Osteocyte (in vitro differentiated cells): ENCODE results near the gene ASB13. TPM values are rescaled to one million over a fixed set of nuclear protein-coding genes. Genes with fewer than 3 reads are reported as not detected.
A peak's percentile ranks its signal among the peaks of the same experiment; 100 is the strongest.

ENCODE experiments used
- DNase-seq: peaks from one replicate; pipeline ENCODE4 v3.0.0; 2021; ENCODE audit warnings: mixed read lengths; ENCODE audit not compliant: unreplicated experiment; ENCODE audit errors: extremely low spot score
- H3K27ac Mint-ChIP-seq: one replicate; pipeline ENCODE4 v1.8.0; 2021; ENCODE audit warnings: mild to moderate bottlenecking, mixed read lengths; ENCODE audit not compliant: unreplicated experiment
- H3K27me3 Mint-ChIP-seq: one replicate; pipeline ENCODE4 v1.8.0; 2021; ENCODE audit warnings: mixed read lengths; ENCODE audit not compliant: unreplicated experiment
- H3K36me3 Mint-ChIP-seq: one replicate; pipeline ENCODE4 v1.8.0; 2021; ENCODE audit warnings: mixed read lengths; ENCODE audit not compliant: unreplicated experiment
- H3K4me1 Mint-ChIP-seq: one replicate; pipeline ENCODE4 v1.8.0; 2021; ENCODE audit warnings: mixed read lengths; ENCODE audit not compliant: unreplicated experiment
- H3K4me3 Mint-ChIP-seq: one replicate; pipeline ENCODE4 v1.8.0; 2021; ENCODE audit warnings: mild to moderate bottlenecking, moderate library complexity, mixed read lengths; ENCODE audit not compliant: unreplicated experiment
- H3K9me3 Mint-ChIP-seq: one replicate; pipeline ENCODE4 v1.8.0; 2021; ENCODE audit warnings: mixed read lengths; ENCODE audit not compliant: unreplicated experiment
- total RNA-seq: library from RNA; stranded (reverse); gene quantifications from 2 replicates; pipeline ENCODE4 v1.2.1, GENCODE V29; 2021
- TF ChIP-seq, protein P1 (sequence below): fragments of 200-600 bp; sonication (generic); IDR thresholded peaks from 2 replicates; pipeline ENCODE4 v1.5.0; 2021; ENCODE audit warnings: antibody characterized with exemption, mild to moderate bottlenecking, moderate library complexity

ASB13 gene
- total RNA-seq, 1 donor from 2014 or later: 18.4 TPM

DNA sequence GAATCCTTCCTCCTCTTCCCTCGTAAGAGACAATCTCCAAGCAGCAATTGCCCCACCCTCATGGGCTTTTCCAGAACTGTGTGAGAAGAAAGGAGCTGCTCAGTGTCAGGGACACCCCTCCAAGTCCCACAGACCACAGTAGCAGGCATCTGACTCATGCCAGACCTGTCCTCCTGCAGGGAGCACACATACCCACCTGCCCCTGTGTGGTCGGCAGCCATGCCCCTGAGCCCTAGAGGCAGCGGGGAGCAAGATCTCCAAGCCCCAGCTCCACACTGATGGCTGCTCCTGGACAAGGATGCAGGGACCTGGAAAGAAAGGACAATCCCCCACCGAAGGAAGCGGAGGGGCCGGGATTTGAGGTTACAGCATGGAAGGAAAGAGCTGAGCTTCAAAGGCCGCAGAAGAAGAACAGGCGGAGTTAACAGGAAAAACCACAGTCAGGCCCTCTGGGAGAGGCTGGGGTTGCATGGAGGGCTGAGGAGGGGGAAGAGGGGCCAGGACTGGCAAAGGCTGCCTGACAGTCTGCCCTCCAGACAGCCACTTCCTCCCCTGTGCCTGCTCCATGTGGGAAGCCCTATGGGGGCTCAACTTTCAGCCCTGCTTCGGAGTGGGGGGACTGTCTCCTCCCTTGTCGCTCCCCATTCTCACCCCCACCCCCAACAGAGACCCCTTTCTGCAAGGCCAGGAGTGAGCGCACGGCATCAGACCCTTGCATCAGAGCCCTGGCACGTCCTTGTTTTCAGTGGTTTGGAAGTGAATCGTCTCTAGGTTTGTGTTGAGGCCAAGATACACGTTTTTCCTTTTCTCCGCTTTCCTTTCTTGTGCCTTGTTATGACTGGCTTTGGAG lies 46.8 kb downstream of the ASB13 start:
- Mint-ChIP-seq H3K27ac (no peak overlapping the region), H3K9me3 (no peaks in the 10 kb centered on the region)

DNA sequence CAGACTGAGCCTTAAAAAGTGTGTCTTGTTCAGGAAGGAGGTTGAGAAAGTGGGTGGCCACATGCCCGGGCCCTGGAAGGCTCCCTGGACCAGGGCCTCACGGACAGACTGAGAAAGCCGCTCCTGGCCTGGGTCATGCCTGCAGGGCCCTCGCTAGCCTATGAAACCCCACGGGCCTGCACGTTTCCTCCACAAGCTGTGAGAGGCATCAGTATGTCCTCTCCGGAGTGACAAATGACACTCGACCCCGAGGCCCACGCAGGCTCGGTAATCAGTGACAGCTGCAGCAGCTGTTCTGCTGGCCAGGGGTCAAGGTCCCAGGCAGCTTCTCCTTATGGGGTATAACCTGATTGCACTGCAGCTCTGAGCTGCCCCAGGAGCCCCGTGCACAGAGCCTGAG lies 47.6 kb downstream of the ASB13 start:
- no peaks in the 10 kb centered on the region for H3K36me3 Mint-ChIP-seq
- H3K4me3 Mint-ChIP-seq: no peak overlapping the region
- no peaks in the 10 kb centered on the region for H3K9me3 Mint-ChIP-seq
- DNase-seq: no peak
- H3K4me1 Mint-ChIP-seq: peaks cover 31% of the 10 kb centered on the region
- H3K27ac Mint-ChIP-seq: no peak overlapping the region
- TF ChIP-seq, protein P1, sequence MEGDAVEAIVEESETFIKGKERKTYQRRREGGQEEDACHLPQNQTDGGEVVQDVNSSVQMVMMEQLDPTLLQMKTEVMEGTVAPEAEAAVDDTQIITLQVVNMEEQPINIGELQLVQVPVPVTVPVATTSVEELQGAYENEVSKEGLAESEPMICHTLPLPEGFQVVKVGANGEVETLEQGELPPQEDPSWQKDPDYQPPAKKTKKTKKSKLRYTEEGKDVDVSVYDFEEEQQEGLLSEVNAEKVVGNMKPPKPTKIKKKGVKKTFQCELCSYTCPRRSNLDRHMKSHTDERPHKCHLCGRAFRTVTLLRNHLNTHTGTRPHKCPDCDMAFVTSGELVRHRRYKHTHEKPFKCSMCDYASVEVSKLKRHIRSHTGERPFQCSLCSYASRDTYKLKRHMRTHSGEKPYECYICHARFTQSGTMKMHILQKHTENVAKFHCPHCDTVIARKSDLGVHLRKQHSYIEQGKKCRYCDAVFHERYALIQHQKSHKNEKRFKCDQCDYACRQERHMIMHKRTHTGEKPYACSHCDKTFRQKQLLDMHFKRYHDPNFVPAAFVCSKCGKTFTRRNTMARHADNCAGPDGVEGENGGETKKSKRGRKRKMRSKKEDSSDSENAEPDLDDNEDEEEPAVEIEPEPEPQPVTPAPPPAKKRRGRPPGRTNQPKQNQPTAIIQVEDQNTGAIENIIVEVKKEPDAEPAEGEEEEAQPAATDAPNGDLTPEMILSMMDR: no peak
- no peaks in the 10 kb centered on the region for H3K27me3 Mint-ChIP-seq

More for the DNA sequence above, 46.8 kb downstream of the ASB13 start:
- TF ChIP-seq, protein P1: no peak
- Mint-ChIP-seq H3K4me3 (no peak overlapping the region), H3K4me1 (peaks cover 24% of the 10 kb centered on the region), H3K27me3 (no peaks in the 10 kb centered on the region), H3K36me3 (no peaks in the 10 kb centered on the region)
- DNase-seq: no peak

DNA sequence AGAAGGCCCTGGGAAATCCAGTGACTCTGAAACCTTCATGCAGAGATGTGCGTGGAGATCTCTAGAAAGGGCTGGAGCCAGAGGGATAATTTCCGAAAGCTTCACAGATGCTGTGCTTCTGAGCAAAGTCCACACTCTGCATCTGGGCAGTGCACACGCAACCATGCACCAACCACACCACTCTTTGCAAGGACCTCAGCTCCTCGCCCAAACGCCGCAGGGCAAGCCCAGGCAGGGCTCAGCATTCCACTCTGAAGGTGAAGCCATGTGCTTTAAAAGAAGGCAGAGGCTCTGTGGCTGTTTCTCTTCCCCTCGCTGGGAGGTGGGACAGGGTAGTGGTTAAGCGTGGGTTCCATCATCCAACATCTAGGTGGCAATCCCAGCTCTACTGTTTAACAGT lies 48.4 kb downstream of the ASB13 start:
- Mint-ChIP-seq H3K4me1 (peaks cover 33% of the 10 kb centered on the region), H3K9me3 (no peaks in the 10 kb centered on the region), H3K27ac (no peak overlapping the region), H3K27me3 (no peaks in the 10 kb centered on the region), H3K36me3 (no peaks in the 10 kb centered on the region), H3K4me3 (no peak overlapping the region)
- no peak for DNase-seq
- TF ChIP-seq, protein P1: no peak

DNA sequence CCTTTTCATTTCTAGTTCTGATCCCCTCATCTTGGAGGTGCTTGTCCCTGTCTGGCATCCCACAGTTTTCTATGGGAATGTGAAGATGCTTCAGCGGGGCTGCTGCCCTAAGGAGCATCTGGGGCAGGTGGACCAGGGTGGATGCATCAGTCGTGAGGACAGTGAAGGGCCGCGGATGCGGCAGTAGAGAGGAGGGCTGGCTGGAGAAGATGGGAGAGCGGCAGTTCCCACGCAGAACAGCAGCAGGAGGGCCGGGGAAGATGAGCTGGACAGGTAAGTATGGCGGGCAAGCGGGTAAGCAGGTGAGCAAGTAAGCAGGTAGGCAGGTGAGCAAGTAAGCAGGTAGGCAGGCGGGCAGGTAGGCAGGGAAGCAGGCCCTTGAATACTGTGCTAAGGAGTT lies 48.9 kb downstream of the ASB13 start:
- no peak for DNase-seq
- no peaks in the 10 kb centered on the region for H3K9me3 Mint-ChIP-seq
- H3K4me1 Mint-ChIP-seq: peaks cover 33% of the 10 kb centered on the region
- no peaks in the 10 kb centered on the region for H3K36me3 Mint-ChIP-seq
- H3K27me3 Mint-ChIP-seq: no peaks in the 10 kb centered on the region
- H3K4me3 Mint-ChIP-seq: no peak overlapping the region
- TF ChIP-seq, protein P1: no peak
- H3K27ac Mint-ChIP-seq: peak overlapping the region; percentile 12

DNA sequence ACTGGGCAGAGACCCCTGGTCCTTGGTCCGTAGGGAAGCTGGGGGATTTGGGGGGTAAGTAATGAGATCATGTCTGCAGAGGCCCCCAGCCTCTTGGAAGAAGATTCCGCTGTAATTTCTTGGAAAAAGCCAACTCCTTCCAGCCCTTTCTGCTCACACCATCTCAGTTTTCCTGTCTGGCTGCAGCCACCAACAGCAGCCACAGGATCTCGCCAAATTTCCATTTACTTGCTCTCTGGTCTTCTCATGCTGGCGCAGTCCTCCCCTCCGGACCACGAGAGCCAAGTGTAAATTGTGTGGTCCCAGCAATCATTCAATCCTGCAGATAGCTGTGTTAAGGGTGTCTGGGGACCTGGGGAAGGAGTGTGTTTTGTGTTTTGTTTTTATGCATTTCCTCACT lies 49.6 kb downstream of the ASB13 start:
- no peak overlapping the region for H3K27ac Mint-ChIP-seq
- H3K9me3 Mint-ChIP-seq: no peaks in the 10 kb centered on the region
- TF ChIP-seq, protein P1: no peak
- no peaks in the 10 kb centered on the region for H3K27me3 Mint-ChIP-seq
- no peaks in the 10 kb centered on the region for H3K36me3 Mint-ChIP-seq
- no peak for DNase-seq
- peaks cover 39% of the 10 kb centered on the region for H3K4me1 Mint-ChIP-seq
- H3K4me3 Mint-ChIP-seq: no peak overlapping the region
